GM18868 (cell line): ENCODE data around the gene SIDT1.

Experiments
- ATAC-seq: cut with Tn5 transposase; IDR thresholded peaks from one replicate; pipeline ENCODE4 v1.9.1; 2021; ENCODE audit warnings: mild to moderate bottlenecking, moderate library complexity; ENCODE audit not compliant: unreplicated experiment

The SIDT1 gene

GRCh38 chr3:113594066-113594465, 61.7 kb downstream of the SIDT1 start:
- no peak for ATAC-seq

GRCh38 chr3:113597596-113598354, 65.4 kb downstream of the SIDT1 start:
- no peak for ATAC-seq

GRCh38 chr3:113600418-113601182, 68.2 kb downstream of the SIDT1 start:
- ATAC-seq: no peak

GRCh38 chr3:113601240-113601639, 68.9 kb downstream of the SIDT1 start:
- ATAC-seq: no peak

GRCh38 chr3:113602256-113602655, 69.9 kb downstream of the SIDT1 start:
- ATAC-seq: no peak

- ATAC-seq: no peak
Measured at GRCh38 chr3:113602836-113603235, 70.5 kb downstream of the SIDT1 start.

GRCh38 chr3:113606539-113607218, 74.3 kb downstream of the SIDT1 start:
- ATAC-seq: peak; percentile 99

GRCh38 chr3:113607219-113607596, 74.9 kb downstream of the SIDT1 start:
- peak; percentile 19 for ATAC-seq

GRCh38 chr3:113614402-113614801, 82.0 kb downstream of the SIDT1 start:
- ATAC-seq: no peak

- no peak for ATAC-seq
Measured at GRCh38 chr3:113615976-113616375, 83.6 kb downstream of the SIDT1 start.

GRCh38 chr3:113617726-113618125, 85.4 kb downstream of the SIDT1 start:
- ATAC-seq: no peak

- ATAC-seq: no peak
Measured at GRCh38 chr3:113620091-113620490, 87.7 kb downstream of the SIDT1 start.

GRCh38 chr3:113623324-113623723, 91.0 kb downstream of the SIDT1 start:
- ATAC-seq: no peak

- ATAC-seq: no peak
Measured at GRCh38 chr3:113623811-113624210, 91.5 kb downstream of the SIDT1 start.

GRCh38 chr3:113625834-113626233, 93.5 kb downstream of the SIDT1 start:
- ATAC-seq: no peak

GRCh38 chr3:113626503-113627371, 94.4 kb downstream of the SIDT1 start:
- ATAC-seq: peak; percentile 83

- ATAC-seq: no peak
Measured at GRCh38 chr3:113628316-113628715, 96.0 kb downstream of the SIDT1 start.

- no peak for ATAC-seq
Measured at GRCh38 chr3:113628788-113629187, 96.4 kb downstream of the SIDT1 start.

- ATAC-seq: no peak
Measured at GRCh38 chr3:113629584-113630421, 97.4 kb downstream of the SIDT1 start.
